NB4 (cell line): Measurements from ENCODE around the gene PMPCA.

ENCODE experiments used
- CTCF ChIP-seq: IDR thresholded peaks from one replicate; pipeline ENCODE4 v1.5.1; 2012; ENCODE audit warnings: low read depth, low read length
- MAX ChIP-seq: IDR thresholded peaks from 2 replicates; pipeline ENCODE4 v1.6.1; 2011; ENCODE audit warnings: low read depth, low read length
- MYC ChIP-seq: IDR thresholded peaks from 2 replicates; pipeline ENCODE4 v1.6.1; 2011; ENCODE audit warnings: low read depth, low read length
- POLR2A ChIP-seq: IDR thresholded peaks from 2 replicates; pipeline ENCODE4 v1.6.1; 2011; ENCODE audit warnings: mild to moderate bottlenecking; ENCODE audit not compliant: insufficient read length; ENCODE audit errors: extremely low read depth

GRCh38 chr9:136370687-136371532 is 39.5 kb upstream of the PMPCA start:
- TF ChIP-seq CTCF (no peak), MYC (no peak), POLR2A (no peak), MAX (no peak)
